Right lobe of liver (tissue), 4 donors: ENCODE results near the gene TXLNA.

Experiments
- CTCF ChIP-seq, 4 donors: fragments of 200-600 bp in 3 of 4; fragments of 450-650 bp in 1 of 4; IDR thresholded peaks; one replicate each; pipeline versions ENCODE4 v1.5.1 to v1.8.0; 2016 to 2022; ENCODE audit warnings: antibody characterized with exemption in 4 of 4, mild to moderate bottlenecking in 2 of 4
- POLR2A ChIP-seq: fragments of 450-650 bp; IDR thresholded peaks from one replicate; pipeline ENCODE4 v1.6.1; 2017; ENCODE audit warnings: antibody characterized with exemption, mild to moderate bottlenecking
- donor health status: DM: no; HTN: no; CAD: no.
- donor health status: DM: no; HTN: no; CAD: no.
- donor health status: DM: no; HTN: yes; CAD: no.

GRCh38 chr1:32179193-32179442 lies 357 bp upstream of the TXLNA start:
- TF ChIP-seq CTCF (IDR thresholded peaks at IDR 0.05) (no peak), POLR2A (no peak)
